SH-SY5Y (cell line): ENCODE data around the gene FDCSP.

Experiments
- GATA2 ChIP-seq: IDR thresholded peaks from 2 replicates; pipeline ENCODE4 v1.6.1; 2011; ENCODE audit warnings: mild to moderate bottlenecking, low read depth, low read length
- GATA3 ChIP-seq: IDR thresholded peaks from 2 replicates; pipeline ENCODE4 v1.6.1; 2011; ENCODE audit warnings: low read depth, mild to moderate bottlenecking, low read length, moderate library complexity

DNA sequence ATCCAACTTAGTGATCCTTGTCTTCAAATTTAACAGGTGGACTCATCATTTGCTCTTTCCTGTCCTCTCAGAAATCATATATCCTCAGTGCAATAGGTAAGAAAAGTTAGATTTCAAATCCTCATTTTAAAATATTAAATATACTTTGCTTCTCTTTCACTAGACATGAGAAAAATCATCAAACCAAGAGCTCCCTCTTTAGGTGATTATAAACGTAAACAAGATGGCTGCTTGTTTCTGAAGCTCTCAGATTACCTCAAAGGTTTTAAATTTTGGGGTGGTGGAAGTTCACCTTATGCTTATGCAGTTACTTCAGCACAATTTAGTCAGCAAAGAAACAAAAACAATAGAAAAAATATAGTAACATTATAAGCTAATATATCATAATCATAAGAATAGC lies 43.8 kb downstream of the FDCSP start:
- no peak for TF ChIP-seq GATA2
- no peak for TF ChIP-seq GATA3
